HG02623 (cell line): ENCODE measurements around the gene MMGT1.

Experiments
- ATAC-seq: cut with Tn5 transposase; IDR thresholded peaks from one replicate; pipeline ENCODE4 v1.9.1; 2021; ENCODE audit warnings: moderate library complexity; ENCODE audit not compliant: unreplicated experiment

Gene MMGT1

GRCh38 chrX:135973548-135974278 lies at the start of gene MMGT1:
MMGT1 (minus strand) TSS chrX:135973988; CDS start chrX:135973675, 313 bp downstream.
- ATAC-seq = peak; percentile 76

GRCh38 chrX:136021903-136022302 lies 48.1 kb upstream of the MMGT1 start:
- ATAC-seq = peak; percentile 57

- ATAC-seq = peak; percentile 62
Measured at GRCh38 chrX:136021160-136021559, 47.4 kb upstream of the MMGT1 start.

GRCh38 chrX:136019226-136019625 lies 45.4 kb upstream of the MMGT1 start:
- ATAC-seq = no peak

- no peak for ATAC-seq
Measured at GRCh38 chrX:136016881-136017280, 43.1 kb upstream of the MMGT1 start.

GRCh38 chrX:136015016-136015415 lies 41.2 kb upstream of the MMGT1 start:
- ATAC-seq = no peak

GRCh38 chrX:135988245-135988644 lies 14.5 kb upstream of the MMGT1 start:
- no peak for ATAC-seq

- no peak for ATAC-seq
Measured at GRCh38 chrX:135985973-135986310, 12.2 kb upstream of the MMGT1 start.

GRCh38 chrX:135985157-135985972 lies 11.6 kb upstream of the MMGT1 start, which contains the start of gene SLC9A6:
SLC9A6 (plus strand) TSS chrX:135985435; CDS start chrX:135985659, 224 bp downstream.
- peak; percentile 91 for ATAC-seq

GRCh38 chrX:135984791-135985156 lies 11.0 kb upstream of the MMGT1 start:
- no peak for ATAC-seq

GRCh38 chrX:135984256-135984655 lies 10.5 kb upstream of the MMGT1 start:
- no peak for ATAC-seq

- no peak for ATAC-seq
Measured at GRCh38 chrX:135982860-135983259, 9.1 kb upstream of the MMGT1 start.

- no peak for ATAC-seq
Measured at GRCh38 chrX:135981668-135982067, 7.9 kb upstream of the MMGT1 start.

GRCh38 chrX:135981010-135981409 lies 7.2 kb upstream of the MMGT1 start:
- no peak for ATAC-seq

GRCh38 chrX:135977611-135978010 lies 3.8 kb upstream of the MMGT1 start:
- ATAC-seq = no peak

- ATAC-seq = no peak
Measured at GRCh38 chrX:135975421-135975820, 1.6 kb upstream of the MMGT1 start.

- ATAC-seq = no peak
Measured at GRCh38 chrX:135974279-135974856, 580 bp upstream of the MMGT1 start.

GRCh38 chrX:135973025-135973547 lies 702 bp downstream of the MMGT1 start:
- ATAC-seq = peak; percentile 32

GRCh38 chrX:135951291-135951690 lies 22.5 kb downstream of the MMGT1 start:
- no peak for ATAC-seq

- ATAC-seq = no peak
Measured at GRCh38 chrX:135944486-135944885, 29.3 kb downstream of the MMGT1 start.

- no peak for ATAC-seq
Measured at GRCh38 chrX:135931644-135932487, 41.9 kb downstream of the MMGT1 start.
